ENCODE data around the gene CALHM1.
"Not testable (repeated sequence)": the region's sequence is repeated elsewhere in the genome, so short reads cannot be mapped to it uniquely, and the experiment has no call there.

Gene CALHM1

GRCh38 chr10:103458720-103459119 lies at the start of gene CALHM1:
TSS of gene CALHM1 (minus strand) at chr10:103458900. CDS start at chr10:103458751, 149 bp downstream.
- no peak for DNase-seq (ENCODE audit: low spot score)

- DNase-seq (ENCODE audit: low spot score), result no peak
Observed at GRCh38 chr10:103507235-103508191, 48.8 kb upstream of the CALHM1 start.

- DNase-seq (ENCODE audit: low spot score), result no peak
Observed at GRCh38 chr10:103506061-103506460, 47.4 kb upstream of the CALHM1 start.

- no peak for DNase-seq (ENCODE audit: low spot score)
Observed at GRCh38 chr10:103504181-103504783, 45.6 kb upstream of the CALHM1 start.

GRCh38 chr10:103503777-103504176 lies 45.1 kb upstream of the CALHM1 start:
- not testable (repeated sequence) for DNase-seq (ENCODE audit: low spot score)

GRCh38 chr10:103502849-103503660 lies 44.4 kb upstream of the CALHM1 start:
- DNase-seq (ENCODE audit: low spot score), result no peak

GRCh38 chr10:103501186-103501585 lies 42.5 kb upstream of the CALHM1 start:
- DNase-seq (ENCODE audit: low spot score), result no peak

GRCh38 chr10:103500481-103500880 lies 41.8 kb upstream of the CALHM1 start:
- DNase-seq (ENCODE audit: low spot score), result no peak

- DNase-seq (ENCODE audit: low spot score), result no peak
Observed at GRCh38 chr10:103499881-103500280, 41.2 kb upstream of the CALHM1 start.

- DNase-seq (ENCODE audit: low spot score), result no peak
Observed at GRCh38 chr10:103498936-103499638, 40.4 kb upstream of the CALHM1 start.

- no peak for DNase-seq (ENCODE audit: low spot score)
Observed at GRCh38 chr10:103497161-103497915, 38.6 kb upstream of the CALHM1 start.

GRCh38 chr10:103495321-103495720 lies 36.6 kb upstream of the CALHM1 start:
- DNase-seq (ENCODE audit: low spot score), result no peak

- DNase-seq (ENCODE audit: low spot score), result peak; percentile 40
Observed at GRCh38 chr10:103493916-103494877, 35.5 kb upstream of the CALHM1 start.

- peak; percentile 52 for DNase-seq (ENCODE audit: low spot score)
Observed at GRCh38 chr10:103493362-103493915, 34.7 kb upstream of the CALHM1 start, which contains the start of gene NEURL1. TSS of gene NEURL1 (plus strand) at chr10:103493705. CDS start at chr10:103494388, 683 bp downstream.

GRCh38 chr10:103492655-103493261 lies 34.1 kb upstream of the CALHM1 start:
- DNase-seq (ENCODE audit: low spot score), result no peak

- no peak for DNase-seq (ENCODE audit: low spot score)
Observed at GRCh38 chr10:103491729-103492364, 33.1 kb upstream of the CALHM1 start.

- DNase-seq (ENCODE audit: low spot score), result no peak
Observed at GRCh38 chr10:103490986-103491314, 32.2 kb upstream of the CALHM1 start.

GRCh38 chr10:103487410-103487708 lies 28.7 kb upstream of the CALHM1 start:
- DNase-seq (ENCODE audit: low spot score), result no peak

Measured in D341Med (cell line).